DND-41 (cell line): ENCODE measurements around the gene AMDHD2.
"Not testable (repeated sequence)": the region's sequence is repeated elsewhere in the genome, so short reads cannot be mapped to it uniquely, and the experiment has no call there.

Experiments
- ATAC-seq: fragments of 200-7000 bp; cut with Tn5 transposase; 3 replicates; pipeline ENCODE4 v1.9.1; 2021; ENCODE audit warnings: low read depth; ENCODE audit not compliant: insufficient read depth
- DNase-seq: peaks from one replicate; pipeline ENCODE4 v3.0.0-alpha.2; 2020
- H2AFZ ChIP-seq: 2 replicates; pipeline ENCODE4 v1.6.0; 2012; ENCODE audit warnings: low read depth, low read length
- H3K27ac ChIP-seq: 2 replicates; pipeline ENCODE4 v1.5.1; 2012; ENCODE audit warnings: low read length, inconsistent platforms
- H3K27me3 ChIP-seq: fragments of 200-600 bp; sonication (generic); 2 replicates; pipeline ENCODE4 v1.6.0; 2012; ENCODE audit warnings: low read length, mild to moderate bottlenecking, inconsistent platforms; ENCODE audit not compliant: insufficient read depth, poor library complexity
- H3K36me3 ChIP-seq: 2 replicates; pipeline ENCODE4 v1.5.1; 2012; ENCODE audit warnings: low read length, inconsistent platforms; ENCODE audit not compliant: insufficient read depth
- H3K4me1 ChIP-seq: 2 replicates; pipeline ENCODE4 v1.5.1; 2012; ENCODE audit warnings: mild to moderate bottlenecking, low read length; ENCODE audit not compliant: insufficient read depth
- H3K4me2 ChIP-seq: 2 replicates; pipeline ENCODE4 v1.6.0; 2012; ENCODE audit warnings: mild to moderate bottlenecking, moderate library complexity, low read length, inconsistent platforms; ENCODE audit not compliant: insufficient read depth
- H3K4me3 ChIP-seq, 2 experiments: fragments of 200-600 bp in 1 of 2; shearing (Covaris generic) in 1 of 2; 2 replicates each; pipeline ENCODE4 v1.5.1; 2012 to 2016; ENCODE audit warnings: inconsistent platforms in 2 of 2, low read length in 2 of 2, mild to moderate bottlenecking in 2 of 2, low read depth in 1 of 2, moderate library complexity in 1 of 2
- H3K79me2 ChIP-seq: 2 replicates; pipeline ENCODE4 v1.6.0; 2012; ENCODE audit warnings: low read length, inconsistent platforms; ENCODE audit not compliant: insufficient read depth
- H3K9ac ChIP-seq: 2 replicates; pipeline ENCODE4 v1.6.0; 2012; ENCODE audit warnings: low read depth, mild to moderate bottlenecking, inconsistent platforms, low read length, moderate library complexity
- H3K9me3 ChIP-seq: 2 replicates; pipeline ENCODE4 v1.5.1; 2012; ENCODE audit warnings: low read length, moderate library complexity, mild to moderate bottlenecking, inconsistent platforms; ENCODE audit not compliant: insufficient read depth, severe bottlenecking
- H4K20me1 ChIP-seq: 2 replicates; pipeline ENCODE4 v1.6.0; 2012; ENCODE audit warnings: low read length; ENCODE audit not compliant: insufficient read depth
- TF ChIP-seq, protein P1 (sequence below): IDR thresholded peaks from 2 replicates; pipeline ENCODE4 v1.5.1; 2012; ENCODE audit warnings: borderline replicate concordance, low read length, moderate library complexity, mild to moderate bottlenecking; ENCODE audit not compliant: poor library complexity, severe bottlenecking; ENCODE audit errors: extremely low read depth

AMDHD2 gene

DNA sequence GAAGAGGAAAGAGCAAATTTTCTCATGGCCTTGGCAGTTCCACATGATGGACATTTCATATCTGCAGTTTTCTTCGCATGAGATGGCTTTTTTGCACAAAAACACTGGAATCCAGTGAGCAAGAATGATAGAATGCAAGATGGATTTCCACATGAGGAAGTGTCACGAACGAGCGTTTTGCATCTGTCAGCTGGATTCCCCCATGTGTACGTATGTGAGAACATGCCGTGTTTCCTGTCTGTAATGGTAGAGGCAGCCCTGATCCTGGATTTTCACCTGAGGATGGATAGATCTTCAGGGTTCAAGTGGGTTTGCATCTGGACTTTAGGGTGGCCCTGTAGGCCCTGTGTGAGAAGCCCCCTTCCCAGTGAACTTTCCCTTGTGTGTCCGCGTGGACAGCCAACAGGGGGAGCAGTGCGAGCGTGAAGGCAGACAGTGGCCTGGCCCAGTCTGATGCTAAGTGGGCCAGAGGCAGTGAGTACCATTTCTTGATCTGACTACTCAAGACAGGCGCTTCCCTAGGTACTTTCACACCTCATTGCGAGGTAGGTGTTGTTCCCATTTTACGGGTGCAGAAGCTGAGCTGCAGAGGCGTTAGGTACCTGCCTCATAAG lies 19.8 kb downstream of the AMDHD2 start:
- H2AFZ ChIP-seq, H3K27me3 ChIP-seq, DNase-seq, ATAC-seq, H3K27ac ChIP-seq, H3K9me3 ChIP-seq, H3K9ac ChIP-seq, H3K36me3 ChIP-seq: not testable (repeated sequence)
- TF ChIP-seq, protein P1, sequence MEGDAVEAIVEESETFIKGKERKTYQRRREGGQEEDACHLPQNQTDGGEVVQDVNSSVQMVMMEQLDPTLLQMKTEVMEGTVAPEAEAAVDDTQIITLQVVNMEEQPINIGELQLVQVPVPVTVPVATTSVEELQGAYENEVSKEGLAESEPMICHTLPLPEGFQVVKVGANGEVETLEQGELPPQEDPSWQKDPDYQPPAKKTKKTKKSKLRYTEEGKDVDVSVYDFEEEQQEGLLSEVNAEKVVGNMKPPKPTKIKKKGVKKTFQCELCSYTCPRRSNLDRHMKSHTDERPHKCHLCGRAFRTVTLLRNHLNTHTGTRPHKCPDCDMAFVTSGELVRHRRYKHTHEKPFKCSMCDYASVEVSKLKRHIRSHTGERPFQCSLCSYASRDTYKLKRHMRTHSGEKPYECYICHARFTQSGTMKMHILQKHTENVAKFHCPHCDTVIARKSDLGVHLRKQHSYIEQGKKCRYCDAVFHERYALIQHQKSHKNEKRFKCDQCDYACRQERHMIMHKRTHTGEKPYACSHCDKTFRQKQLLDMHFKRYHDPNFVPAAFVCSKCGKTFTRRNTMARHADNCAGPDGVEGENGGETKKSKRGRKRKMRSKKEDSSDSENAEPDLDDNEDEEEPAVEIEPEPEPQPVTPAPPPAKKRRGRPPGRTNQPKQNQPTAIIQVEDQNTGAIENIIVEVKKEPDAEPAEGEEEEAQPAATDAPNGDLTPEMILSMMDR: peak; percentile 41
- Histone ChIP-seq H3K79me2 (peaks cover 48% of the 10 kb centered on the region), H3K4me2 (peak overlapping the region; percentile 63; the same call in 1 of the 2 replicates), H3K4me3 (0 out of 4 replicates have a peak overlapping the region, but pooled peaks of 1 of the 2 experiments have one; percentile 58), H3K4me1 (peaks cover 36% of the 10 kb centered on the region), H4K20me1 (peaks cover 20% of the 10 kb centered on the region; the same call in 1 of the 2 replicates)

DNA sequence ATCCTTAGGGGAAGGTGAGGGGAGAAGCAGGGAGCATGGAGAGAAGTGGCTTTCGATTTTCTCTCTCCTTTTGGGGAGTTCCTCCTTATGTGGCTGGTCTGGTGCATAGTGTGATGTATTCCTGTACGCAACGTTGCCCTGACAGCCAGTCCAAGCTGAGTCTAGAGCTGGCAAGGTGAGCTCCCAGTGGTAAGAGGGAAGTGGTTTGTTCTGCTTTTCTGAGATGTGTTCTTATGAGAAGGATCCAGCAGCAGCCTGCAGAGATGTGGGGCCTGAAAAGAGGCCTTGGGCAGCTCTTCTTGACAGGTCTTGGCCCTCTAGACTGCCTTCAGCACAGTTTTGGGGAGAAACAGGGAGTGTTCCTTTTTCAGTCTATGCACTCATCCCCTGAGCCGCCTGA lies 20.7 kb downstream of the AMDHD2 start:
- H4K20me1 ChIP-seq: peaks cover 25% of the 10 kb centered on the region; the same call in 1 of the 2 replicates

DNA sequence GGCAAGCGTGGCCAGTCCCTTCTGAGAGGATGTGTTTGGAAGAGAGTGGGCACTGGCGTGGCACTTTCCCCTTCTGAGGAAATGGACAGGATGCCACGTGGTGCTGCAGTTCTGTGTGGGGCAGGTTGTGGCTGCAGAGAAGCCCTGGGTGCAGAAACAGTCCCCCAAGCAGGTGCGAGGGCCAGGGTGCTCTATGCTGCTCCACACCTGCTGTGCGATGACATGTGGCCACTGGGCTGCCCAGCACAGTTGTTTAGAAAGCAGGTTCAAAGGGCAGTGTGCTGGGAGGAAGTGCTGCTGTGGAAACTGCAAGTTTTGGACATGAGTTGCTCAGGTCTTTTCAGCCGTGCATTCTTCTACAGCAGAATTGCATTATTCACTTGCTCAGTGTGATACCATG lies 21.2 kb downstream of the AMDHD2 start:
- not testable (repeated sequence) for H3K9me3 ChIP-seq, DNase-seq, H2AFZ ChIP-seq, ATAC-seq, H3K9ac ChIP-seq, H3K27me3 ChIP-seq, H3K4me2 ChIP-seq, H3K4me3 ChIP-seq, H3K36me3 ChIP-seq, H3K27ac ChIP-seq
- Histone ChIP-seq H3K79me2 (peaks cover 62% of the 10 kb centered on the region), H4K20me1 (peaks cover 28% of the 10 kb centered on the region; the same call in 1 of the 2 replicates), H3K4me1 (peaks cover 32% of the 10 kb centered on the region)

More for the DNA sequence above, 20.7 kb downstream of the AMDHD2 start:
- H3K4me2 ChIP-seq, H3K9ac ChIP-seq, H3K27me3 ChIP-seq, H3K9me3 ChIP-seq, H3K36me3 ChIP-seq, DNase-seq, H3K4me3 ChIP-seq, H3K27ac ChIP-seq, ATAC-seq, H2AFZ ChIP-seq: not testable (repeated sequence)
- H3K79me2 ChIP-seq: peaks cover 57% of the 10 kb centered on the region
- H3K4me1 ChIP-seq: peaks cover 36% of the 10 kb centered on the region

DNA sequence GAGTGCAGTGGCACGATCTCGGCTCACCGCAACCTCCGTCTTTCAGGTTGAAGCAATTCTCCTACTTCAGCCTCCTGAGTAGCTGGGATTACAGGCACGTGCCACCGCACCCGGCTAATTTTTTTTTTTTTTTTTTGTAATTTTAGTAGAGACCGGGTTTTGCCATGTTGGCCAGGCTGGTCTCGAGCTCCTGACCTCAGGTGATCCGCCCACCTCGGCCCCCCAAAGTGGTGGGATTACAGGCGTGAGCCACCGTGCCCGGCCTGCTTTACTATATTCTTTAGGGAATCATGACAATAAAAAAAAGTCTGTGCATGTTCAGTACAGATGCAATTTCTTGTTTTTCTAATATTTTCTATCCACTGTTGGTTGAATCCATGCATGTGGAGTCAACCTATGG lies 23.6 kb downstream of the AMDHD2 start:
- peaks cover 27% of the 10 kb centered on the region; the same call in 1 of the 2 replicates for H4K20me1 ChIP-seq
- H2AFZ ChIP-seq, H3K9me3 ChIP-seq, H3K27me3 ChIP-seq, H3K36me3 ChIP-seq, H3K4me3 ChIP-seq, H3K4me2 ChIP-seq, H3K9ac ChIP-seq, ATAC-seq, DNase-seq, H3K27ac ChIP-seq: not testable (repeated sequence)
- H3K4me1 ChIP-seq: peaks cover 20% of the 10 kb centered on the region
- H3K79me2 ChIP-seq: peaks cover 58% of the 10 kb centered on the region

DNA sequence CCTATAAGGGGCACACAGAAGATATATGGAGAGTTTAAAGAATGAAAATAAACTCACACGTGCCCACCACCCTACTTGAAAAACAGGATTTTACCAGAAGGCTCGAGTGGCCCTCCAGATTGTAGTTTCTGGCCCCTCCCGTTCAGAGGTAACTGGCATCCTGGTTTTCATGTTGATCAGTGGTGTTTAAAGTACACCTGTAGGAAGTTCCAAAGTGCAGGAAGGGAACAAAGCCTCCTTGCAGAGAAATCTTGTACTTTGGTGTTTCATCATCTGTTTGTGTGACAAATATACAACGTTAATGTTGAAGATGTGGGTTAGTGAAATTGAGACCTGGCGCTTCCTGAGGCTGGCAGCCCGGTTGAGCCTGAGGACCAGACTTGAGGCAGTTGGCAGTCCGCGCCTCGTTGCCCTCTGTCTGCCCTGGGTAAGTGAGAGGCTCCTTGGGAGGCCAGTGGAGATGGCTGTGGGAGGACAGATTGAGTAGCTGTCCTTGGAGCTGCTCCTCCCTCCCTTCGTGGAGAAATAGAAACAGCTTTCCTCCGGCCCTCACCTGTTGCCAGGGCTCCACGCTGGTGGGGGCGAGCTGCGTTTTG lies 30.2 kb downstream of the AMDHD2 start:
- ATAC-seq, H3K9ac ChIP-seq, H3K4me3 ChIP-seq, H3K27me3 ChIP-seq, H3K27ac ChIP-seq, H3K36me3 ChIP-seq, H4K20me1 ChIP-seq, H2AFZ ChIP-seq, DNase-seq, H3K9me3 ChIP-seq, H3K4me1 ChIP-seq, H3K4me2 ChIP-seq: not testable (repeated sequence)
- H3K79me2 ChIP-seq: peaks cover 17% of the 10 kb centered on the region
